WERI-Rb-1 (cell line): ENCODE data around the gene KDELR1.
A peak's percentile ranks its signal among the peaks of the same experiment; 100 is the strongest.

Source experiments
- DNase-seq: peaks from one replicate; pipeline ENCODE4 v3.0.0-alpha.2; 2020
- H3K27ac ChIP-seq: fragments of 250-450 bp; sonication (Bioruptor Pico); 2 replicates; pipeline ENCODE4 v1.5.1; 2020; ENCODE audit warnings: mild to moderate bottlenecking, moderate library complexity
- H3K27me3 ChIP-seq: fragments of 250-450 bp; sonication (Bioruptor Pico); 2 replicates; pipeline ENCODE4 v1.5.1; 2021; ENCODE audit warnings: mild to moderate bottlenecking, low read depth, moderate library complexity; ENCODE audit not compliant: insufficient read depth, severe bottlenecking
- H3K36me3 ChIP-seq: fragments of 250-450 bp; sonication (Bioruptor Pico); 2 replicates; pipeline ENCODE4 v1.5.1; 2020; ENCODE audit warnings: mild to moderate bottlenecking, moderate library complexity
- H3K4me3 ChIP-seq: 2 replicates; pipeline ENCODE4 v1.5.1; 2011; ENCODE audit warnings: low read depth, mild to moderate bottlenecking, control low read depth, low read length
- H3K9me3 ChIP-seq: fragments of 250-450 bp; sonication (Bioruptor Pico); 2 replicates; pipeline ENCODE4 v1.5.1; 2021; ENCODE audit warnings: mild to moderate bottlenecking, moderate library complexity; ENCODE audit not compliant: severe bottlenecking
- CTCF ChIP-seq: IDR thresholded peaks from 2 replicates; pipeline ENCODE4 v1.5.1; 2011; ENCODE audit warnings: low read depth, mild to moderate bottlenecking, control low read depth, inconsistent platforms, low read length

KDELR1 gene

GRCh38 chr19:48385461-48386087 lies 5.8 kb downstream of the KDELR1 start:
- H3K9me3 ChIP-seq = no peaks in the 10 kb centered on the region
- H3K4me3 ChIP-seq = no peak overlapping the region
- no peaks in the 10 kb centered on the region for H3K27me3 ChIP-seq
- H3K27ac ChIP-seq = no peak overlapping the region
- peaks cover 78% of the 10 kb centered on the region for H3K36me3 ChIP-seq
- TF ChIP-seq CTCF = no peak
- no peak for DNase-seq

GRCh38 chr19:48382286-48382685 lies 9.1 kb downstream of the KDELR1 start:
- no peak for TF ChIP-seq CTCF

GRCh38 chr19:48381178-48381950 lies 10.0 kb downstream of the KDELR1 start:
- Histone ChIP-seq H3K9me3 (no peaks in the 10 kb centered on the region), H3K36me3 (peaks cover 47% of the 10 kb centered on the region), H3K4me3 (no peak overlapping the region), H3K27ac (no peak overlapping the region), H3K27me3 (no peaks in the 10 kb centered on the region)
- TF ChIP-seq CTCF = no peak
- DNase-seq = no peak

More at GRCh38 chr19:48382286-48382685, 9.1 kb downstream of the KDELR1 start:
- H3K4me3 ChIP-seq = no peak overlapping the region
- no peak for DNase-seq
- no peaks in the 10 kb centered on the region for H3K27me3 ChIP-seq
- no peak overlapping the region for H3K27ac ChIP-seq
- no peaks in the 10 kb centered on the region for H3K9me3 ChIP-seq
- H3K36me3 ChIP-seq = peaks cover 55% of the 10 kb centered on the region

- Histone ChIP-seq H3K36me3 (peaks cover 28% of the 10 kb centered on the region), H3K27ac (no peak overlapping the region), H3K4me3 (no peak overlapping the region), H3K9me3 (no peaks in the 10 kb centered on the region), H3K27me3 (no peaks in the 10 kb centered on the region)
- no peak for DNase-seq
- no peak for TF ChIP-seq CTCF
Observed at GRCh38 chr19:48379058-48379457, 12.3 kb downstream of the KDELR1 start.

- DNase-seq = no peak
- no peak overlapping the region for H3K27ac ChIP-seq
- no peaks in the 10 kb centered on the region for H3K27me3 ChIP-seq
- H3K36me3 ChIP-seq = peaks cover 19% of the 10 kb centered on the region
- no peak overlapping the region for H3K4me3 ChIP-seq
- no peaks in the 10 kb centered on the region for H3K9me3 ChIP-seq
- no peak for TF ChIP-seq CTCF
Observed at GRCh38 chr19:48378194-48378570, 13.2 kb downstream of the KDELR1 start.

GRCh38 chr19:48373567-48373966 lies 17.8 kb downstream of the KDELR1 start:
- TF ChIP-seq CTCF = no peak
- H3K27me3 ChIP-seq = no peaks in the 10 kb centered on the region
- peak overlapping the region; percentile 41; the same call in 1 of the 2 replicates for H3K27ac ChIP-seq
- H3K9me3 ChIP-seq = no peaks in the 10 kb centered on the region
- no peak overlapping the region for H3K4me3 ChIP-seq
- DNase-seq = no peak
- no peaks in the 10 kb centered on the region; the same call in 1 of the 2 replicates for H3K36me3 ChIP-seq
